Activated naive CD8-positive, alpha-beta T cell treated with anti-CD3 and anti-CD28 coated beads, Interleukin-2, amount 10 ng/mL, durations not matched to agents 7 days and 5 days (primary cell): ENCODE data around the gene PLEKHO1. TPM values are rescaled to one million over a fixed set of nuclear protein-coding genes. Genes with fewer than 3 reads are reported as not detected.
"Not testable (repeated sequence)": the region's sequence is repeated elsewhere in the genome, so short reads cannot be mapped to it uniquely, and the experiment has no call there.

ENCODE experiments used
- ATAC-seq: fragments of 150-1000 bp; cut with Tn5 transposase; one replicate; pipeline ENCODE4 v1.10.0; 2021; ENCODE audit warnings: low read depth, moderate library complexity
- POLR2A ChIA-PET: fragments of 350-600 bp; sonication (Branson Sonifier 250); formaldehyde crosslinking; loops from one replicate; lab custom pipeline; 2021; ENCODE audit warnings: antibody characterized with exemption; lab: Charles Lee
- DNase-seq: peaks from one replicate; pipeline ENCODE4 v3.0.0; 2021
- H3K27ac Mint-ChIP-seq: one replicate; pipeline ENCODE4 v1.8.0; 2022; ENCODE audit warnings: mild to moderate bottlenecking, mixed read lengths
- H3K27me3 Mint-ChIP-seq: one replicate; pipeline ENCODE4 v1.8.0; 2022; ENCODE audit warnings: mild to moderate bottlenecking, moderate library complexity, mixed read lengths
- H3K36me3 Mint-ChIP-seq: one replicate; pipeline ENCODE4 v1.8.0; 2021; ENCODE audit warnings: mild to moderate bottlenecking, mixed read lengths
- H3K4me1 Mint-ChIP-seq: one replicate; pipeline ENCODE4 v1.8.0; 2021; ENCODE audit warnings: mixed read lengths
- H3K4me3 Mint-ChIP-seq: one replicate; pipeline ENCODE4 v1.8.0; 2022; ENCODE audit warnings: mild to moderate bottlenecking, moderate library complexity, mixed read lengths
- H3K9me3 Mint-ChIP-seq: one replicate; pipeline ENCODE4 v1.8.0; 2021; ENCODE audit warnings: mixed read lengths
- total RNA-seq, 2 experiments: library from RNA; stranded (reverse); gene quantifications; one replicate each; pipeline ENCODE4 v1.2.3, GENCODE V29; 2021

Gene PLEKHO1
- total RNA-seq, 2 experiments from 2014 or later = 140 to 143 TPM

DNA sequence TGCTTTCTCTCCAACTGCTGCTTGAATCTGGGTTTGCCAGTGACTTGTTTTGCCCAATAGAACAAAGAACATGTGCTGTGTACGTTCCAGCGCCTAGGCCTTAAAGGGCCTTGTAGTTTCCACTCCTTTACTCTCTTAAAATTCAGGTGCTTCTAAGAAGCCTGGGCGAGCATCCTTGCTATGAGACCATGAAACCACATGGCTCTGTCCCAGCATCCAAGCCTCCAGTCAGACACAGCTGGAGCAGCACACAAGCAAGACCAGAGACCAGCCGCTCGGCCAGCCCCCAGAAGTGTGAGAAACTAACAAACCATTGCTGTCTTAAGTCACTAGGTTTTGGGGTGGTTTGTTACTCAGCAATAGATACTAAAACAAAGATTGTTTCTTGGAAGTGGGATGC is 15.1 kb downstream of the PLEKHO1 start:
- H3K4me3 Mint-ChIP-seq = no peak overlapping the region
- H3K27ac Mint-ChIP-seq = peak overlapping the region; percentile 49
- no peaks in the 10 kb centered on the region for H3K9me3 Mint-ChIP-seq
- ATAC-seq = no peak
- H3K27me3 Mint-ChIP-seq = no peaks in the 10 kb centered on the region
- H3K36me3 Mint-ChIP-seq = peaks cover 7% of the 10 kb centered on the region
- peaks cover 58% of the 10 kb centered on the region for H3K4me1 Mint-ChIP-seq
- POLR2A ChIA-PET = interaction anchor here (1.6 to 3.3 kb wide), 4 partner anchors 12 to 277 kb away, joined by 4 to 20 read pairs (median 4); a partner anchor contains a TSS
- DNase-seq = no peak

DNA sequence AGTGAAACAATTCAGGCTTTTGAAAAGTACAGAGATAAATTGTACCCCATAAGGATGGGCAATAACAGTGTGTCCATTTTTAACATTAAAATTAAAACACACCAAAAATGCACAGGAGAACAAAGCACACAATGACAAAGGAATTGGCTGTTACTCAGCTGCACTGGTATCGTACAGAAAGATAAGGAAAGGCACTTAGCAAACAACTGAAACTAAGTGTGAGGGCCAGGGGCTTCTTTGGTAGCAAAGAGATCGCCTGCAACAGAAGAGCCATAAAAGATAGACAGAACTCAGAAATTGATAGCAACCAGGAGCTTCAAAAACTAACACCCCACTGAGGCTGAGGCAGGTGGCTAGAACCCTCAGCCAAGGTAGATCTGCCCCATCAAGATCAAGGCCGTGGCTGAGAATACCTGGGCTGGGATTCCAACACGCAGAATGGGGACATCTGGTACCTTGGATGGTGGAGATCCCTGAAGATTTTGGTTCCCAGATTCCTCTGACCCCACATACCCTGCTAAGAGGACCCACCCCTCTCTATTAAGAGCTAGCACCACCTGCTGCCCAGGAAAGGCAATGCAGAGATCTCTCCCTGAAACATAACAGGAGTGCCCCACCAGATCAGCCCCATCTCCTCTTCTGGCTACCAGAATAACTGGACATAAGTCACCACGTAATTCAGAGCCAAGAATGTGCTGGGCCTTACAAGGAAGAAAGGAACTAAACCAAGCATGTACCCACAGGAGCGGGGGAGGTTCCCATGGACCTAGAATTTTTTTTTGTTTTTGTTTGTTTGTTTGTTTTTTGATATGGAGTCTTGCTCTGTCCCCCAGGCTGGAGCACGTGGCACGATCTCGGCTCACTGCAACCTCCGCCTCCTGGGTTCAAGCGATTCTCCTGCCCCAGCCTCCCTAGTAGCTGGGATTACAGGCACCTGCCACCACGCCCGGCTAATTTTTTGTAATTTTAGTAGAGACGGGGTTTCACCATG is 16.2 kb downstream of the PLEKHO1 start:
- ATAC-seq (peak; percentile 14), DNase-seq (peak; percentile 57)
- no peak overlapping the region for H3K4me3 Mint-ChIP-seq
- POLR2A ChIA-PET = interaction anchor here (1.2 to 3.3 kb wide), 6 partner anchors 10 to 278 kb away, joined by 4 to 20 read pairs (median 4); partner anchors contain the start of genes PLEKHO1 and VPS45
- H3K27ac Mint-ChIP-seq = no peak overlapping the region
- peaks cover 3% of the 10 kb centered on the region for H3K27me3 Mint-ChIP-seq
- no peaks in the 10 kb centered on the region for H3K9me3 Mint-ChIP-seq
- peaks cover 2% of the 10 kb centered on the region for H3K36me3 Mint-ChIP-seq
- H3K4me1 Mint-ChIP-seq = peaks cover 51% of the 10 kb centered on the region

DNA sequence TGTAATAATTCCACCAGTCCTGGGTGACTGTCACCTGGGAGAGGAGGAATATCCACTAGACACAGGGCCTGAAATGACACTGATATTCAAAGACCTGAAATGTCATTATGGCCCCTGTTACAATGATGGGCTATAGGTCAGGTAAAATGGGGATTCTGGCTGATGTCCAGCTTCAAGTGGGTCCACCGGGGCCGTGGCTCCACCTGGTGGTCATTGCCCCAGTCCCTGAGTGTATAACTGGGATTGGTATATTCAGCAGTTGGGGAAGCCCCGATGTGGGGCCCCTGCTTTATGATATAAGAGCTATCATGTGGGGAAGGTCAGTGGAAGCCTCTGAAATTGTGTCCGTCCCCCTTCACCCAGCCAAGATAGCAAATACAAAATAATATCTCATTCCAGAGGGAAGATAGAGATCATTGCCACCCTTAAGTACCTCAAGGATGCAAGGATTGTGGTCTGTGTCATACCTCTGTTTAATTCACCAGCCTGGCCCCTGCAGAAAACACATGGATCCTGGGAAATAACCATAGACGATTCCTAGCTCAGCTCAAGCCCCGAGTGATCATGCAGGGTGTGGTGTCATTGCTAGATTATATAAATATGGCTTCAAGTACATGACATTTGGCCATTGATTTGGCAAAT is 19.4 kb downstream of the PLEKHO1 start:
- Mint-ChIP-seq H3K9me3 (no peaks in the 10 kb centered on the region), H3K4me1 (peaks cover 22% of the 10 kb centered on the region), H3K4me3 (no peak overlapping the region), H3K36me3 (no peaks in the 10 kb centered on the region), H3K27me3 (peaks cover 7% of the 10 kb centered on the region), H3K27ac (no peak overlapping the region)
- POLR2A ChIA-PET = interaction anchor here (0.9 to 1.4 kb wide), 4 partner anchors 10 to 283 kb away, joined by 3 to 4 read pairs (median 4); partner anchors contain the start of gene VPS45
- DNase-seq (peak; percentile 65), ATAC-seq (peak; percentile 64)

DNA sequence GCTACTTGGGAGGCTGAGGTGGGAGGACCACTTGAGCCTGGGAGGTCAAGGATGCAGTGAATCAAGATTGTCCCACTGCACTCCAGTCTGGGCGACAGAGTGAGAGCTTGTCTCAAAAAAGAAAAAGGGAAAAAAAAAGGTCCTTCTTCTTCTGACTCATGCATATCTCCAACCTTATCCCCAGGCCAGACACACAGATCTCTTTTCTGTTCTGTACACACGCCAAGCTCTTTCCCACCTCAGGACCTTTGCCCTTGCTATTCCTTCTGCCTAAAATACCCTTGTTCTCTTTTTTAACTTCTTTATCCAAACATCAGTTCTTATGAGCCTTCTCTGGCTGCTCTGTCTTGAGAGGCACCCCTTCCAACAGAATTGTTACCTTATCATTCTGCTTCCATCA is 22.1 kb downstream of the PLEKHO1 start:
- POLR2A ChIA-PET = no interaction called here

DNA sequence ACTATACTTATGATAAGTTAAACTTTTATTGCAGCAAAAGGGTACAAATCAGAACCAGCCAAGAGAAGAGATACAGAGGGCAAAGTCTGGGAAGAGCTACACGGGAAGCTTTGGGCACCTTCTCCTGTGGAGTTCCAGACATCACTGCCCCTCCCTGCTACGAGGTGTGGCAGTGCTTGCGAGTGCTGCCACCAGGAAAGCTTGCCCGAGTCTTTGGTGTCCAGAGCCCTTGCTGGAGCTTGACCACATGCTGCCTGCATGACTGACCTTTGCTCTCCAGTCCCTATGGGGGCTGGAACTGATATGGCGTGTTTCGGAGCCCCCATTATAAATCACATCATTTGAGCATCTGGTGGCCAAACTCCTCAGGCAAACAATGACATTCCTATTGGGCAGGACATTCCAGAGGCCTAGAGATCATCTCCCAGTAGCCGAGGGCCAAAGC is 23.4 kb downstream of the PLEKHO1 start:
- no peaks in the 10 kb centered on the region for H3K36me3 Mint-ChIP-seq
- H3K27ac Mint-ChIP-seq = no peak overlapping the region
- H3K4me1 Mint-ChIP-seq = peaks cover 3% of the 10 kb centered on the region
- ATAC-seq (no peak), DNase-seq (no peak)
- no peaks in the 10 kb centered on the region for H3K9me3 Mint-ChIP-seq
- no peak overlapping the region for H3K4me3 Mint-ChIP-seq
- peaks cover 7% of the 10 kb centered on the region for H3K27me3 Mint-ChIP-seq
- POLR2A ChIA-PET = no interaction called here

More for the DNA sequence above, 22.1 kb downstream of the PLEKHO1 start:
- H3K36me3 Mint-ChIP-seq = no peaks in the 10 kb centered on the region
- H3K4me1 Mint-ChIP-seq = peaks cover 3% of the 10 kb centered on the region
- DNase-seq = no peak
- no peak overlapping the region for H3K27ac Mint-ChIP-seq
- H3K27me3 Mint-ChIP-seq = peaks cover 7% of the 10 kb centered on the region
- H3K4me3 Mint-ChIP-seq = no peak overlapping the region
- no peak for ATAC-seq
- no peaks in the 10 kb centered on the region for H3K9me3 Mint-ChIP-seq

DNA sequence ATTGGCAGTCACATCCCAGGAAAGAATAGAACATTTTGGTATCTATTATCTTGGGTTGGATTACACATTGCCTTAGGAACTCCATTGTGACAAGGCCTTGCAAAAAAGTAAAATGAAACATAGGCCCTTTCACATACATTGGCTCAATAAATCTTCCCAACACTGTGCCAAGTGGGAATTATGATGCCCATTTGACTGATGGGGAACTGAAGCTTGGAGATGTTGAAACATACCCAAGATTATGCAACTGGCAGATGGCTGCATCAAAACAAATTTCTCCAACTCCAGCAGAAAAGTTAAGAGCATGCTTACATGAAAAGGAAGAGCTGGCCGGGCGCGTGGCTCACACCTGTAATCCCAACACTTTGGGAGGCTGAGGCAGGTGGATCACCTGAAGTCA is 26.9 kb downstream of the PLEKHO1 start:
- no peaks in the 10 kb centered on the region for H3K9me3 Mint-ChIP-seq
- DNase-seq (no peak), ATAC-seq (no peak)
- POLR2A ChIA-PET = interaction anchor here (1.1 kb wide), 1 partner anchor 10 kb away, joined by 4 read pairs; no protein-coding TSS in a partner anchor
- H3K27me3 Mint-ChIP-seq = peaks cover 4% of the 10 kb centered on the region
- no peak overlapping the region for H3K27ac Mint-ChIP-seq
- H3K4me3 Mint-ChIP-seq = no peak overlapping the region
- H3K4me1 Mint-ChIP-seq = peaks cover 1% of the 10 kb centered on the region
- no peaks in the 10 kb centered on the region for H3K36me3 Mint-ChIP-seq

DNA sequence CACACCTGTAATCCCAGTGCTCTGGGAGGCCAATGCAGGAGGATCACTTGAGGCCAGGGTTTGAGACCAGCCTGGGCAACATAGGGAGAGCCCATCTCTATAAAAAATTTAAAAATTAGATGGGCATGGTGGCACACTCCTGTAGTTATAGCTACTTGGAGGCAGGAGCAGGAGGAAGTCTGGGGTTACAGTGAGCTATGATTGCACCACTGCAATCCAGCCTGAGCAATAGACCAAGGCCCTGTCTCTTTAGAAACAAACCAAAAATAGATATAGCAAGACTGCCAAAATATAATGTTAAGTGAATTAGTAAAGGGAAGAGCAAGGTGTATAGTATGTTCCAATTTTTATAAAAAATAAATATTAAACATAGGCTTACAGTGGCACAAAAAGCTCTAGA is 28.8 kb downstream of the PLEKHO1 start:
- peaks cover 2% of the 10 kb centered on the region for H3K4me1 Mint-ChIP-seq

DNA sequence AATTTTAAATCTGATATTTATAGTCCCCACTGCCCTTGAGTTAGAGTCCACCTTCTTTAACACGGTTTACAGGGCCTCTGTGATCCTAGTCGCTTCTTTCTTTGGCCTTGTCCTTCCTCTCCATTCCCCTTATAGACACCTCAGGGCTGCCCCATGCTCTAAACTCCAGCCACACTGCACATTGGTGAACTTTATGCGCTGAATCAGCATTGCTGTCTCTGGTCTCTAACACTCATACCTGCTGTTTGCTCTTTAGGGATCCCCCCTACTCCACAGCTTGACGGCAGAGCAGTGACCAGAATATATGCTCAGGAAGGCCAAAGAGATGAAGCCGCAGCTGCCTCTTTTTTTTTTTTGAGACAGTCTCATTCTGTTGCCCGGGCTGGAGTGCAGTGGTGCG is 30.2 kb downstream of the PLEKHO1 start:
- Mint-ChIP-seq H3K4me1 (peaks cover 2% of the 10 kb centered on the region), H3K36me3 (no peaks in the 10 kb centered on the region), H3K9me3 (no peaks in the 10 kb centered on the region), H3K27me3 (no peaks in the 10 kb centered on the region), H3K4me3 (no peak overlapping the region), H3K27ac (no peak overlapping the region)
- no peak for ATAC-seq
- DNase-seq = no peak
- POLR2A ChIA-PET = no interaction called here

More for the DNA sequence above, 28.8 kb downstream of the PLEKHO1 start:
- POLR2A ChIA-PET = no interaction called here
- no peak overlapping the region for H3K27ac Mint-ChIP-seq
- DNase-seq (no peak), ATAC-seq (no peak)
- H3K36me3 Mint-ChIP-seq = no peaks in the 10 kb centered on the region
- no peaks in the 10 kb centered on the region for H3K27me3 Mint-ChIP-seq
- H3K4me3 Mint-ChIP-seq = no peak overlapping the region
- H3K9me3 Mint-ChIP-seq = no peaks in the 10 kb centered on the region

DNA sequence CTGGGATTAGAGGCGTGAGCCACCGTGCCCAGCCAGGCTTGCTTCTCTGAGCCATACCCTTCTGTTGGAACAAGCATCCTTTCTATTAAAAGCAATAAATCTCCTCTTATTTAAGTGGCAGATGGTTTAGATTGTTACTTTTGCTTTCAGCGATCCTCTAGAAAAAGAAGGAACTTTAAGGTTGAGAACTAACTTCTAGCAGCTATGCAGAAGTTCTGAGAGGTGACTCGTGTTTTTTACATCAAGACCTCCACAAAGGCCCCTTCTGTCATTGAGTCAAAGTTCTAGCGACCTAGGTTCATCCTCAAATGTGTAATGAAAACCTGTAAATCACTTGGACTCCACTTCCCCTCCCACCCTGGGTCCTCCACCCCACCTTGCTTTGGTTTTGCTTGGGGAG is 30.8 kb downstream of the PLEKHO1 start:
- ATAC-seq (no peak), DNase-seq (no peak)
- H3K27me3 Mint-ChIP-seq = no peaks in the 10 kb centered on the region
- no peak overlapping the region for H3K27ac Mint-ChIP-seq
- H3K4me3 Mint-ChIP-seq = no peak overlapping the region
- H3K36me3 Mint-ChIP-seq = no peaks in the 10 kb centered on the region
- peaks cover 2% of the 10 kb centered on the region for H3K4me1 Mint-ChIP-seq
- POLR2A ChIA-PET = no interaction called here
- H3K9me3 Mint-ChIP-seq = no peaks in the 10 kb centered on the region

DNA sequence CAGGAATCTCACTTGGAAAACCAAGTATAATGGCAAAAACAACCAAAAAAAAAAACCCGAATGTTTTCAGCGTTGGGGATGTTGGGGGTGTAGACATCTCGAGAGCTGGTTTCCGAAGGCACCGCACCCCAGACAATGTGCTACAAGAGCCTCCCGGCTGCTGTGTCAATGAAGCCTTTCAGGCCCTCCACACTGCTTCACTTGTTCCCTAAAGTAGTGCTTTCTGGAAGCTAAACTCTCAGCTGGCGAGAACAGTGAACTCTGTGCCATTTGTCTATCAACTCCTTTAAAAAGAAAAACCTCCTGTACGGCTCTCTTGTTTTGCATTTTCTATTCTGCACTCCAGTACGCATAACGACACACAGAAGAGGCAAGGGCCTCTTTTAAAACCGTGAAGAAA is 32.5 kb downstream of the PLEKHO1 start:
- H3K36me3 Mint-ChIP-seq = no peaks in the 10 kb centered on the region
- H3K27ac Mint-ChIP-seq = no peak overlapping the region
- H3K4me1 Mint-ChIP-seq = peaks cover 5% of the 10 kb centered on the region
- no peaks in the 10 kb centered on the region for H3K27me3 Mint-ChIP-seq
- no peak for ATAC-seq
- DNase-seq = no peak
- no peaks in the 10 kb centered on the region for H3K9me3 Mint-ChIP-seq
- POLR2A ChIA-PET = interaction anchor here (0.6 kb wide), 1 partner anchor 589 kb away, joined by 3 read pairs; no protein-coding TSS in a partner anchor
- H3K4me3 Mint-ChIP-seq = no peak overlapping the region

DNA sequence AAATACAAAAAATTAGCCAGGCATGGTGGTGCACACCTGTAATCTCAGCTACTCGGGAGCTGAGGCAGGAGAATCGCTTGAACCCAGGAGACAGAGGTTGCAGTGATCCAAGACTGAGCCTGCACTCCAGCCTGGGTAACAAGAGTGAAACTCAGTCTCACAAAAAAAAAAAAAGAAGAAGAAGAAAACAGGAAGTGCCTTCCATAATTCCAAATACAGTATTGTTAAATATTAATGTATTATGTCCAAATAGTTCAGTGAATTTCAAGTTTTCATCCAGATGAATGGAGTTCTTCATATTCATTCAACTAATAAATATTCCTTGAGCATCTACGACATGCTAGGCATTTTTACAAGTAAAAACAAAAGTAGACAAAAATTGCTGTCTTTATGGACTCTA is 33.3 kb downstream of the PLEKHO1 start:
- peaks cover 8% of the 10 kb centered on the region for H3K4me1 Mint-ChIP-seq
- no peak for DNase-seq
- H3K4me3 Mint-ChIP-seq = no peak overlapping the region
- no peaks in the 10 kb centered on the region for H3K36me3 Mint-ChIP-seq
- no peak for ATAC-seq
- POLR2A ChIA-PET = no interaction called here
- no peaks in the 10 kb centered on the region for H3K9me3 Mint-ChIP-seq
- H3K27ac Mint-ChIP-seq = no peak overlapping the region
- no peaks in the 10 kb centered on the region for H3K27me3 Mint-ChIP-seq

DNA sequence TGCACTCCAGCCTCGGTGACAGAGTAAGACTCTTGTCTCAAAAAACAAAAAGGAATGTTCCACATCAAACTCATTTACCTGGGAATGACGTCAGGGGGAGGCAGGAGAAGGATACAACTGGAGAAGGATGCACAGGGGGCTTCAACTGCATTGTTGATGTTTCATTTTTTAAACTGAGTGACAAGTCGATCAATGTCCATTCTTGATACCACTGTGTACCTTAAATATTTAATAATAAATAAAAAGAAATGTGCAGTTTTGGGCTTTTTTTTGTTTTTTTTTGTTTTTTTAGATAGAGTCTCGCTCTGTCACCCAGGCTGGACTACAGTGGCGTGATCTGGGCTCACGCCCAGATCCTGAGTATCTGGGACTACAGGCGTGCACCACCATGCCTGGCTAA is 35.8 kb downstream of the PLEKHO1 start:
- POLR2A ChIA-PET = interaction anchor here (2.8 kb wide), 1 partner anchor 298 kb away, joined by 22 read pairs; a partner anchor contains a TSS
- Mint-ChIP-seq H3K4me1 (peaks cover 8% of the 10 kb centered on the region), H3K36me3 (no peaks in the 10 kb centered on the region), H3K9me3 (no peaks in the 10 kb centered on the region), H3K27me3 (peaks cover 3% of the 10 kb centered on the region), H3K4me3 (no peak overlapping the region), H3K27ac (no peak overlapping the region)
- no peak for DNase-seq
- no peak for ATAC-seq

DNA sequence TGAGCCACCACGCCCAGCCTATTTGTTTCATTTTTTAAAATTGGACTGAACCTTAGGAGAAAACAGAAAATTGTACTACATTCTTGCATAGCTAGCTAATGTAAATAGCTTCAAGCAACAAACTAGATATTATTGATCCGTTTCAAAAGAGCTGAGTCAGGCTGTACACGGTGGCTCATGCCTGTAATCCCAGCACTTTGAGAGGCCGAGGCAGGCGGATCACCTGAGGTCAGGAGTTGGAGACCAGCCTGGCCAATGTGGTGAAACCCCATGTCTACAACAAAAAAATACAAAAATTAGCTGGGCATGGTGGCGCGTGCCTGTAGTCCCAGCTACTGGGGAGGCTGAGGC is 36.7 kb downstream of the PLEKHO1 start:
- not testable (repeated sequence) for H3K4me1 Mint-ChIP-seq, ATAC-seq, H3K27me3 Mint-ChIP-seq, H3K36me3 Mint-ChIP-seq, DNase-seq, H3K4me3 Mint-ChIP-seq, H3K9me3 Mint-ChIP-seq, H3K27ac Mint-ChIP-seq
- POLR2A ChIA-PET = interaction anchor here (0.8 to 2.8 kb wide), 5 partner anchors 9 to 298 kb away, joined by 4 to 22 read pairs (median 4); a partner anchor contains a TSS
